HG02938 (cell line): ENCODE measurements around the gene CEP95.
"Not testable (repeated sequence)": the region's sequence is repeated elsewhere in the genome, so short reads cannot be mapped to it uniquely, and the experiment has no call there.

Experiments used
- ATAC-seq: cut with Tn5 transposase; IDR thresholded peaks from one replicate; pipeline ENCODE4 v1.9.1; 2021; ENCODE audit warnings: mild to moderate bottlenecking, moderate library complexity; ENCODE audit not compliant: unreplicated experiment

Gene CEP95

GRCh38 chr17:64506576-64507412 is at the start of gene CEP95:
Gene CEP95, plus strand, starts transcription at chr17:64506977. Its CDS starts 121 bp downstream, at chr17:64507098.
- ATAC-seq: peak; percentile 58

- no peak for ATAC-seq
Observed at GRCh38 chr17:64457156-64457555, 49.6 kb upstream of the CEP95 start.

- no peak for ATAC-seq
Observed at GRCh38 chr17:64458756-64459155, 48.0 kb upstream of the CEP95 start.

GRCh38 chr17:64459284-64459747 is 47.5 kb upstream of the CEP95 start:
- no peak for ATAC-seq

GRCh38 chr17:64459818-64460217 is 47.0 kb upstream of the CEP95 start:
- not testable (repeated sequence) for ATAC-seq

- no peak for ATAC-seq
Observed at GRCh38 chr17:64460955-64461354, 45.8 kb upstream of the CEP95 start.

- no peak for ATAC-seq
Observed at GRCh38 chr17:64461788-64462187, 45.0 kb upstream of the CEP95 start.

- ATAC-seq: no peak
Observed at GRCh38 chr17:64466019-64466735, 40.6 kb upstream of the CEP95 start.

- not testable (repeated sequence) for ATAC-seq
Observed at GRCh38 chr17:64466834-64467233, 39.9 kb upstream of the CEP95 start.

GRCh38 chr17:64470625-64471024 is 36.2 kb upstream of the CEP95 start:
- ATAC-seq: no peak

GRCh38 chr17:64471440-64471839 is 35.3 kb upstream of the CEP95 start:
- no peak for ATAC-seq

- ATAC-seq: no peak
Observed at GRCh38 chr17:64472564-64472963, 34.2 kb upstream of the CEP95 start.

GRCh38 chr17:64477849-64478248 is 28.9 kb upstream of the CEP95 start:
- ATAC-seq: no peak

- ATAC-seq: no peak
Observed at GRCh38 chr17:64480951-64481350, 25.8 kb upstream of the CEP95 start.

GRCh38 chr17:64484380-64484779 is 22.4 kb upstream of the CEP95 start:
- no peak for ATAC-seq

GRCh38 chr17:64488301-64488700 is 18.5 kb upstream of the CEP95 start:
- ATAC-seq: no peak

GRCh38 chr17:64491034-64491860 is 15.5 kb upstream of the CEP95 start:
- no peak for ATAC-seq

GRCh38 chr17:64491994-64492393 is 14.8 kb upstream of the CEP95 start:
- ATAC-seq: no peak

GRCh38 chr17:64492481-64493109 is 14.2 kb upstream of the CEP95 start:
- ATAC-seq: no peak

GRCh38 chr17:64494121-64494520 is 12.7 kb upstream of the CEP95 start:
- ATAC-seq: no peak

GRCh38 chr17:64495300-64495699 is 11.5 kb upstream of the CEP95 start:
- not testable (repeated sequence) for ATAC-seq
